PC-9 (cell line): Measurements from ENCODE around the gene ZDHHC14. TPM values are rescaled to one million over a fixed set of nuclear protein-coding genes. Genes with fewer than 3 reads are reported as not detected.

Source experiments
- BruUV-seq: library from RNA; stranded (reverse); fragments of 400-500 nt; replicated peaks from 2 replicates; lab custom pipeline; 2021; lab: Mats Ljungman, UMichigan
- CTCF ChIA-PET: fragments of 300-600 bp; sonication (Branson Sonifier 250); formaldehyde crosslinking; loops from one replicate; lab custom pipeline; 2022; ENCODE audit warnings: antibody characterized with exemption; lab: Charles Lee
- POLR2A ChIA-PET: fragments of 300-600 bp; sonication (Branson Sonifier 250); formaldehyde crosslinking; loops from one replicate; lab custom pipeline; 2022; ENCODE audit warnings: antibody characterized with exemption; ENCODE audit not compliant: unreplicated experiment; lab: Charles Lee
- DNase-seq, 2 experiments: peaks; one replicate each; pipeline versions ENCODE4 v3.0.0 to v3.0.0-alpha.2; 2015 to 2022; ENCODE audit warnings: mixed read lengths in 1 of 2
- H2AFZ ChIP-seq: fragments of 200-600 bp; sonication (generic); 2 replicates; pipeline ENCODE4 v1.8.1; 2017; ENCODE audit warnings: antibody characterized with exemption
- H3F3A ChIP-seq: fragments of 200-600 bp; sonication (generic); 2 replicates; pipeline ENCODE4 v1.8.1; 2017; ENCODE audit warnings: antibody characterized with exemption, mild to moderate bottlenecking, low read depth; ENCODE audit not compliant: insufficient read depth
- H3K27ac ChIP-seq: fragments of 200-600 bp; sonication (generic); 2 replicates; pipeline ENCODE4 v1.6.1; 2016; ENCODE audit warnings: mixed run types
- H3K27me3 ChIP-seq: fragments of 200-600 bp; sonication (generic); 2 replicates; pipeline ENCODE4 v1.6.1; 2016; ENCODE audit warnings: low read depth, mixed run types; ENCODE audit not compliant: insufficient read depth
- H3K36me3 ChIP-seq: fragments of 200-600 bp; sonication (generic); 2 replicates; pipeline ENCODE4 v1.6.1; 2016; ENCODE audit warnings: low read depth, mixed run types
- H3K4me1 ChIP-seq: fragments of 200-600 bp; sonication (generic); replicated peaks from 2 replicates; pipeline ENCODE4 v1.6.1; 2016; ENCODE audit warnings: mixed run types; ENCODE audit not compliant: insufficient read depth
- H3K4me2 ChIP-seq: fragments of 200-600 bp; sonication (generic); 2 replicates; pipeline ENCODE4 v1.6.1; 2017; ENCODE audit warnings: mixed run types
- H3K4me3 ChIP-seq: fragments of 200-600 bp; sonication (generic); 2 replicates; pipeline ENCODE4 v1.6.1; 2016; ENCODE audit warnings: mixed run types
- H3K79me2 ChIP-seq: fragments of 200-600 bp; sonication (generic); 2 replicates; pipeline ENCODE4 v1.6.1; 2017; ENCODE audit warnings: low read depth, mixed run types
- H3K9me2 ChIP-seq: fragments of 200-600 bp; sonication (generic); 2 replicates; pipeline ENCODE4 v1.8.1; 2017; ENCODE audit warnings: mild to moderate bottlenecking; ENCODE audit not compliant: insufficient read depth
- H3K9me3 ChIP-seq: fragments of 200-600 bp; sonication (generic); 2 replicates; pipeline ENCODE4 v1.8.1; 2016; ENCODE audit warnings: low read depth; ENCODE audit not compliant: insufficient read depth
- H4K20me1 ChIP-seq: fragments of 200-600 bp; sonication (generic); 2 replicates; pipeline ENCODE4 v1.8.1; 2017; ENCODE audit not compliant: insufficient read depth
- EZH2 ChIP-seq: fragments of 200-600 bp; sonication (generic); IDR thresholded peaks from 2 replicates; pipeline ENCODE4 v1.8.0; 2017; ENCODE audit warnings: antibody characterized with exemption, low read depth
- intact Hi-C: fragments of 100-400 bp; cut with micrococcal nuclease; formaldehyde crosslinking; loops from one replicate; pipeline ENCODE4 v1.10.0; 2022; ENCODE audit not compliant: unreplicated experiment
- total RNA-seq: library from RNA; stranded (reverse); gene quantifications from 2 replicates; pipeline ENCODE4 v1.2.3, GENCODE V29; 2021
- TF ChIP-seq, protein P1 (sequence below): fragments of 200-600 bp; sonication (generic); conservative IDR thresholded peaks from 2 replicates; pipeline ENCODE4 v1.6.1; 2017; ENCODE audit warnings: mixed run types, antibody characterized with exemption, mild to moderate bottlenecking, moderate library complexity

The ZDHHC14 gene
- total RNA-seq, 1 experiment from 2014 or later = 5.6 TPM

DNA sequence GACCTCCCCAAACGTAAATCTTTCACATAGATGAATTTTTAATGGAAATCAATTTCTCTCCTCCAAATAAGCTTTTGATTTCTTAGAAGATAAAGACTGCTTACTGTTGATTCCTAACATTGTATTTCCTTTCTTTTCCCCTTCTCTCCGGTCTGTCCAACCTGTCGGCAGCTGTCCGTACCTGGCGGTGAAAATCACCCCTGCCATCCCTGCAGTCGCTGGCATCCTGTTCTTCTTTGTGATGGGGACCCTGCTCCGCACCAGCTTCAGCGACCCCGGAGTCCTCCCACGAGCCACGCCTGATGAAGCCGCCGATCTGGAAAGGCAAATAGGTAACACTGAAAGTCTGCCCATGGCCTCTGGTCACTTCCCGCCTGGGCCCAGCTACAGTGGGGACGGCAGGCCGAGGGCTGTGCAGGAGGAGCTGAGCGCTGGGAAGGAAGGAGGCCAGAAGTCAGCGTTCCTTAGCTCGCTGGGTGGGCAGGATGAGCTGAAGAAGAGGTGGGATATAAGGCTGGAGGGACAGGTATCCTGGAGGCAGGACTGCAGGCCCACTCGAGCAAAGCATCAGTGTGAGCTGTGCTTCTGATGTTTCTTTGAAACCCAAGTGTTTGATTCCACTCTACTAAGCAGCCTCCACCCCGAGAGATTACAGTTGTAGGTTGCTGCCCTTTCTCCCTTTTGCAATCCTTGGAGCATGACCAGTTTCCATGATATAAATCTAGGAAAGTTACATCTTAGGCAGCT lies 161.6 kb downstream of the ZDHHC14 start:
- H3K9me3 ChIP-seq = no peaks in the 10 kb centered on the region
- no peak overlapping the region for H3K4me3 ChIP-seq
- H3K4me2 ChIP-seq = no peak overlapping the region
- no peaks in the 10 kb centered on the region for H3F3A ChIP-seq
- intact Hi-C loops = no loop called here
- DNase-seq = no peak
- H3K79me2 ChIP-seq = peaks cover 6% of the 10 kb centered on the region; the same call in 1 of the 2 replicates
- H3K27me3 ChIP-seq = no peaks in the 10 kb centered on the region
- H2AFZ ChIP-seq = no peak overlapping the region
- peaks cover 7% of the 10 kb centered on the region for H3K4me1 ChIP-seq
- ChIA-PET CTCF (no interaction called here), POLR2A (no interaction called here)
- no peak overlapping the region for H3K27ac ChIP-seq
- no peaks in the 10 kb centered on the region for H3K36me3 ChIP-seq
- TF ChIP-seq, protein P1, sequence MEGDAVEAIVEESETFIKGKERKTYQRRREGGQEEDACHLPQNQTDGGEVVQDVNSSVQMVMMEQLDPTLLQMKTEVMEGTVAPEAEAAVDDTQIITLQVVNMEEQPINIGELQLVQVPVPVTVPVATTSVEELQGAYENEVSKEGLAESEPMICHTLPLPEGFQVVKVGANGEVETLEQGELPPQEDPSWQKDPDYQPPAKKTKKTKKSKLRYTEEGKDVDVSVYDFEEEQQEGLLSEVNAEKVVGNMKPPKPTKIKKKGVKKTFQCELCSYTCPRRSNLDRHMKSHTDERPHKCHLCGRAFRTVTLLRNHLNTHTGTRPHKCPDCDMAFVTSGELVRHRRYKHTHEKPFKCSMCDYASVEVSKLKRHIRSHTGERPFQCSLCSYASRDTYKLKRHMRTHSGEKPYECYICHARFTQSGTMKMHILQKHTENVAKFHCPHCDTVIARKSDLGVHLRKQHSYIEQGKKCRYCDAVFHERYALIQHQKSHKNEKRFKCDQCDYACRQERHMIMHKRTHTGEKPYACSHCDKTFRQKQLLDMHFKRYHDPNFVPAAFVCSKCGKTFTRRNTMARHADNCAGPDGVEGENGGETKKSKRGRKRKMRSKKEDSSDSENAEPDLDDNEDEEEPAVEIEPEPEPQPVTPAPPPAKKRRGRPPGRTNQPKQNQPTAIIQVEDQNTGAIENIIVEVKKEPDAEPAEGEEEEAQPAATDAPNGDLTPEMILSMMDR = no peak
- TF ChIP-seq EZH2 = no peak
- H3K9me2 ChIP-seq = no peaks in the 10 kb centered on the region
- no peaks in the 10 kb centered on the region for H4K20me1 ChIP-seq
- BruUV-seq = no TSS peak

DNA sequence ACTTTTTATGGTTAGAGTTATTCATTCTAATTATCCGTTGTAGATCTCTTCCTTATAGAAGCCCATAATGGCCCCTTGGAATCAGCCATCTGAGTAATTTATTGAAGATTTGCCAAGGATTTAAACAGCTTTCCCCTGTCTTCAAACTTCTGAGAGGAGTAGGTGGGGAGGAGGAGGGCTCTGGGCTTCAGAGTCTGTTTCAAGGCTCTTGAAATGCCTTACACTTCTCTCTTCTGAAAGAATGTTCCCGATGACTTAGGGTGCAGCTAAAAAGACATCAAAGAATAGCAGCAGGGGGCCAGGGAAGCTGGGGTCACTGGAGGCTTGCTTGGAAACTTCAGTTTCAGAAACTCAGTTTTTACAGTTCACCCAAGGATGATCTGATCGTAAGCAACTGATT lies 165.3 kb downstream of the ZDHHC14 start:
- BruUV-seq = no TSS peak
- CTCF ChIA-PET = no interaction called here

DNA sequence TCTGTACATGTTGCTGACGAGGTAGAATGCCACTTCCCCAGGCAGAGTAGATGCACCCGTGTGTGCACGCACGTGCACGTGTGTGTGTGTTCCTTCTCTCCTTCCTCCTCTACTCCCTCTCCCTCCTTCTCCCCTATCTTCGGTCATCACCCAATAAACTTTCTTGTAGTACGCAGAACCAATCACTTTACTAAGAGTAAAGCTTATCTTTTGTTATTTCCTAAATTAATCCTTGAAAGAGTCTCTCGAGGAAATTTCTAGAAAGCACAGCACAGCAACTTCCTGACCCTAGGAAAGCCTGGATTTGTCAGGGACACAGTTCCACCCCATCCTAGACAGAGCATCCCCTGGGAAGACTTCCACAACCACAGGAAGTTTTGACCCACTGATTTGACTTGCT lies 166.1 kb downstream of the ZDHHC14 start:
- BruUV-seq = no TSS peak
- Histone ChIP-seq H3K79me2 (no peaks in the 10 kb centered on the region), H3K36me3 (no peaks in the 10 kb centered on the region), H2AFZ (no peak overlapping the region), H3K9me2 (no peaks in the 10 kb centered on the region), H3K4me3 (no peak overlapping the region), H3K4me2 (no peak overlapping the region), H3F3A (peaks cover 16% of the 10 kb centered on the region), H3K4me1 (peaks cover 29% of the 10 kb centered on the region), H3K27ac (no peak overlapping the region), H3K9me3 (no peaks in the 10 kb centered on the region), H4K20me1 (no peaks in the 10 kb centered on the region), H3K27me3 (no peaks in the 10 kb centered on the region)
- TF ChIP-seq EZH2 = no peak
- TF ChIP-seq, protein P1 = no peak
- no peak for DNase-seq
- intact Hi-C loops = no loop called here
- ChIA-PET CTCF (no interaction called here), POLR2A (no interaction called here)

More for the DNA sequence above, 165.3 kb downstream of the ZDHHC14 start:
- Histone ChIP-seq H3K27ac (no peak overlapping the region), H3K79me2 (no peaks in the 10 kb centered on the region), H3K4me2 (no peak overlapping the region), H3K4me3 (no peak overlapping the region), H4K20me1 (no peaks in the 10 kb centered on the region), H3K9me2 (no peaks in the 10 kb centered on the region), H3K27me3 (no peaks in the 10 kb centered on the region), H3K9me3 (no peaks in the 10 kb centered on the region), H3K36me3 (no peaks in the 10 kb centered on the region), H3F3A (peaks cover 8% of the 10 kb centered on the region; the same call in 1 of the 2 replicates), H2AFZ (no peak overlapping the region), H3K4me1 (peaks cover 21% of the 10 kb centered on the region)
- POLR2A ChIA-PET = no interaction called here
- intact Hi-C loops = no loop called here
- no peak for DNase-seq
- TF ChIP-seq EZH2 = no peak
- TF ChIP-seq, protein P1 = no peak
